ENCODE data around the gene FGF7.
"Not testable (repeated sequence)": the region's sequence is repeated elsewhere in the genome, so short reads cannot be mapped to it uniquely, and the experiment has no call there.

The FGF7 gene

DNA sequence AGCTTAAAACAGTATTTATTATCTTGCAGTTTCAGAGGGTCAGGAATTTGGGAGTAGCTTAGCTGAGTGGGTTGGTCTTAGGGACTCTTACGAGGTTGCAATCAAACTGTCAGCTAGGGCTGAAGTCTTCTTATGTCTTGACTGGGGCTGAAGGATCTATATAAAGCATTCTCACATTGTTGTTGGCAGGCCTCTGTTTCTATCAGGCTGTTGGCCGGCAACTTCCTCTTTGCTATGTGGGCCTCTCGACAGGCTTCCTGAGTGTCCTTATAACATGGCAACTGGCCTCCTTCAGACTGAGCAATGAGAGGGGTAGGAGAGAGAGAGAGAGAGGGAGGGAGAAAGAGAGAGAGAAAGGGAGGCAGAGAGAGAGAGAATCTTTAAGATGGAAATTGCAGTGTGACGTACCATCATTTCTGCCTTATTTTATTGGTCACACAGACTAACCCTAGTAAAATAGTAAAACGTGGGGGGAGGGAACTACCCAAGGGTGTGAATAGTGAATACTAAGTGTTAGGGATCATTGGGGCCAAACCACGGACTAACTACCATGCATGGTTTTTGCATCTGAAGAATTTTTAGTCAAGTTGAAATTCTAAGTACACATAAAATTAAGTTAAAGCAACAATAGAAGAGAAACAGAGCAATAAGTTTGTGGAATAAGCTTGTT lies 16.1 kb downstream of the FGF7 start:
- DNase-seq (ENCODE audit: low read depth in 3 of 3): no peak

GRCh38 chr15:49439678-49440395 lies 16.8 kb downstream of the FGF7 start:
- no peak for DNase-seq (ENCODE audit: low read depth in 3 of 3)

GRCh38 chr15:49441356-49441755 lies 18.3 kb downstream of the FGF7 start:
- no peak for DNase-seq (ENCODE audit: low read depth in 3 of 3)

- DNase-seq (ENCODE audit: low read depth in 3 of 3): no peak
These were observed 18.8 kb downstream of the FGF7 start for GRCh38 chr15:49441816-49442215.

DNA sequence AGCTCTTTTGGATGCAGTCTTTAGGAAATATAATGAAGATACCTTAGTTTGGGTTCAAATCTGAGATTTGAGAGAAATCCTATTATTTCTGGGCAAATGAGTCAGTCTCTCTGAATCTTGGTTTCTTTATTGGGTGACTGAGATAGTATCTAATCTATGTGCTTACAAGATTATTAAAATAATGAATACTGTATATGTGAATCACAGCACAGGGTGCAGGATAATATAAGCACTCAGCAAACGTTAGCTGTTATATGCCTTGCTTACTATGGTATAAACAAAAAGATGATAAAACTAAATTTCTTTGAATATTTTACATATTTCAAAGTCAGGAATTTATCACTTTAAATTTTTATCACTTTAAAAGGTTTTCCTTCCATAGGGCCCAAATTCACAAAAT lies 29.6 kb downstream of the FGF7 start:
- no peak for DNase-seq (ENCODE audit: low read depth in 3 of 3)

GRCh38 chr15:49456166-49456565 lies 33.1 kb downstream of the FGF7 start:
- DNase-seq (ENCODE audit: low read depth in 3 of 3): no peak

- DNase-seq (ENCODE audit: low read depth in 3 of 3): no peak
These were observed 35.1 kb downstream of the FGF7 start for GRCh38 chr15:49458145-49458544.

- no peak for DNase-seq (ENCODE audit: low read depth in 3 of 3)
These were observed 37.4 kb downstream of the FGF7 start for GRCh38 chr15:49460411-49460941.

DNA sequence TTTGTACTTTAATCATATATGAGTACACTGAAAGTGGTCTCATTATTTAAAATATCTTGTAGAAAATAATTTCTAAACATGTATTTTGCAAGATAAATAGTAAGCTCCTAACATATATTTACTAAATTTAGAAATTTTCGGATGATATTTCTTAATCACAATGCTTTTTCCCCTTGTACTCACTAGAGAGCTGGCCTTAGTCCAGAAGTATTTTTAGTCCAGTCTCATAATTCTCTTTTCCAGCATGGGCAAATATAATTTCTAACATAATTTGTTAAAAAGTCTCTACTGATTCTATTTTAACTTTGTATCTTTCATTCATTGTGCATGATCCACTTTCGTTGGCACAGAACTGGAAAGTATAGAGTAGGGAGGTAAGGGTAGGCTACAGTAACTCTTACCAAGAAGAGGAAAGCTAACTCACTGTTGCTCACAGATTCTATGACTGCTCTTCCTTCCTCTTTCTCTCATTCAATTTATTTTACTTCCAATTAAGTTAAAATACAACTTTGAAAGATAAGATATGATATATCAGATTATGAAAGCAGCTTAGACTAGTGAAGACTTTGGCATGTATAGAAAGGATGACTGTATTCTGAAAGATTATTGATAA lies 39.3 kb downstream of the FGF7 start:
- DNase-seq (ENCODE audit: low read depth in 3 of 3): no peak

GRCh38 chr15:49464522-49464921 lies 41.5 kb downstream of the FGF7 start:
- DNase-seq (ENCODE audit: low read depth in 3 of 3): no peak

- no peak for DNase-seq (ENCODE audit: low read depth in 3 of 3)
These were observed 43.1 kb downstream of the FGF7 start for GRCh38 chr15:49466119-49466518.

DNA sequence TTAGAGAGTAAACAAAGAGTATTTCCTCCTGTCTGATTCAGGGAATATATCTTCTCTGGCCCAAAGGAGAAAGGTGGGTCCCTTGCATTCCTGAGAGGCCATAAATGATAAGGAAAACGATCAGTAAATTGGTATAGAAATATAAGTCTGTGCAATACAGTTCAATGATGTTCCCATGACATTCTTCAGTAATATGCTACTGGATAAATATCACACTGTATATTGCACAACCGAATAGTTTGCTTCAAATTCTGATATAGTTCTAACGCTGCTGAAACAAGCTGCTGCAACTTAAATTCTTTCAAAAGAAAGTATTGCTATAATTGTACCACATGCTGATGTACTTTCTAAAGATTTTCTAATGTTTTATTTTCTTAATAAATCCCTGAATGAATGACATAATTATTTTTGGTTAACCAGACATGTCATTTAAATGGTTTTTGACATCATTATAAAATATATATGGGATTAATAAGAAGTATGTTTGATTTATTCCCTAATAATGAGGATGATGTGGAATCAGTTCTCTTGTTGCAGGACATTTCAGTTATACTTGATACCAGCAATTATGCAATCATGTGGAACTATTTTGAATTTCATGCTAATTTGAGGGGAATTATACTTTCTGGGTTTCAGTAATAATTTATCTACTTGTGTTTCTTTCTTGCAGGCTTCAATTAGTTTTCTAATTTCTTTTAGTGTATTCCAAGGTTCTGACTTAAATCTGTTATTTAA lies 44.9 kb downstream of the FGF7 start:
- no peak for DNase-seq (ENCODE audit: low read depth in 3 of 3)

DNA sequence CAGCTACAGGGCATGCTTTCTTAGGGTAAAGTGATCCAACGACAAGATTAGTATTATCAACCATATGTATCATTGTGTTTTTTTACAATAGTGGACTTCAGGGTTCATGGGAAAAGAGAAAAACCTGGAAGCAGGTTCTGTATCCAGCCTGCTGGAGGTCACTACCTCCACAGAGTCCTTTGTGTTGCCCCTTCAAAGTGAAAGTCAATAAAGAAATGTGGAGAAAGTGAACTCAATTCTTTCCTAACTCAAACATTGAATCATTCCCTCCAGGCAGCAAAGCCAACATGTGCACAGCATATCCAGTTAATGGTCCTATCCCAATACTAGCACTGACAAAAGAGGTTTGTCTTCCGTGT lies 45.4 kb downstream of the FGF7 start:
- DNase-seq (ENCODE audit: low read depth in 3 of 3): no peak

GRCh38 chr15:49471248-49471647 lies 48.2 kb downstream of the FGF7 start:
- peak in 1 of 3 experiments; percentile 40 for DNase-seq (ENCODE audit: low read depth in 3 of 3)

DNA sequence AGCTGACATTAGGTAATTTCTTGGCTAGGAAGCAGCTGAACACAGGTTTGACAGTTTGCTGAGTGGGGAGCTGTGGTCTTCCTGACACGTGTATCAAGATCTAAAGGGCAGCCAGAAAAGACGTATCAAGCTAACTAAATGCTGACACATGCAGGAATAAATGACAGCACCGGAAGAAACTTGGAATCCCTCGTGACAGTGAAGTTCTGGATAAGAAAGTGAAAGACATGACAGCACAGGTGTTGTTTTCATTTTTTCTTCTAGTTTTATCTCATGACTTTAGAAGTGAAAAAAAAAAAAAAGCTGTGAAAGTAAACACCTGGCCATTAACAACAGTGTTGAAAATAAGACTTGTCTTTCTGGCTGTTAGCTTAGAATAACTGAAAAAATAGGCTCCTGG lies 48.7 kb downstream of the FGF7 start:
- DNase-seq (ENCODE audit: low read depth in 3 of 3): no peak

- DNase-seq (ENCODE audit: low read depth in 3 of 3): no peak
These were observed 49.3 kb downstream of the FGF7 start for GRCh38 chr15:49472338-49472737.

- no peak for DNase-seq (ENCODE audit: low read depth in 3 of 3)
These were observed 50.0 kb downstream of the FGF7 start for GRCh38 chr15:49473031-49473430.

DNA sequence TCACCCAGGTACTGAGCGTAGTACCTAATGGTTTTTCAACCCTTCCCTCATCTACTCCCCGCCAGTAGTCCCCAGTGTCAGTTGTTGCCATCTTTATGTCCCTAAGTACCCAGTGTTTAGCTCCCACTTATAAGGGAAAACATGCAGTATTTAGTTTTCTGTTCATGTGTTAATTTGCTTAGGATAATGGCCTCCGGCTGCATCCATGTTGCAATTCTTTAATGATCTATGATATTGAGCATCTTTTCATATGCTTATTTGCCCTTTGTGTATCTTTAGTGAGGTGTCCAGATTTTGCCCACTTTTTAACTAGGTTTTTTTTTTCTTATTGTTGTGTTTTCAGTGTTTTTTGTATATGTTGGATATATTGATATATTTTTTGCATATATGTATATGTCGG lies 55.0 kb downstream of the FGF7 start:
- DNase-seq (ENCODE audit: low read depth in 3 of 3): not testable (repeated sequence)

DNA sequence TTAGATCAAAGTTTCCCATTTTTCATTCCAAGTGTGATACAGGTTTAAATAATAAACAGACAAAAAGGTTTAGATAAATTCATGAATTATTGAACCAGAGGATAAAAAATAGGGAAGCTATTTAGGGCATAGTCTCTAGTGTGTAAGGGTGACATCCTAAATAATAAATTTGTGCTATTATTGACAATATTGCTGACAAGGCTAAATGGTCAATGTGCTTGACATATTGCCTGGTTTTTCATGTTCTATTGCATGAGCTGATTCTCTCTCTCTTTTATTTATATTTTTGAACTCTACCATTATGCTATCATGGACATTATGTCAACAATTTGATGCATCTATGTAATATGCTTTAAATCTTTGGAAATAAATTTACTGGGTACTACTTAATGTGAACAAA lies 55.9 kb downstream of the FGF7 start:
- DNase-seq (ENCODE audit: low read depth in 3 of 3): not testable (repeated sequence)

DNA sequence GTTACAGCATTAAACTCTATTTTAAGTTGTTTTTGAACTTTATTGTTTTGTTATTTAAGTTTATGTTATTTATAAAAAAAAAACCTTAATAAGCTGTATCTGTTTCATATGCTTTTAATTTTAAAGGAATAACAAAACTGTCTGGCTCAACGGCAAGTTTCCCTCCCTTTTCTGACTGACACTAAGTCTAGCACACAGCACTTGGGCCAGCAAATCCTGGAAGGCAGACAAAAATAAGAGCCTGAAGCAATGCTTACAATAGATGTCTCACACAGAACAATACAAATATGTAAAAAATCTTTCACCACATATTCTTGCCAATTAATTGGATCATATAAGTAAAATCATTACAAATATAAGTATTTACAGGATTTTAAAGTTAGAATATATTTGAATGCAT lies 62.4 kb downstream of the FGF7 start:
- DNase-seq (ENCODE audit: low read depth in 3 of 3): not testable (repeated sequence)

DNA sequence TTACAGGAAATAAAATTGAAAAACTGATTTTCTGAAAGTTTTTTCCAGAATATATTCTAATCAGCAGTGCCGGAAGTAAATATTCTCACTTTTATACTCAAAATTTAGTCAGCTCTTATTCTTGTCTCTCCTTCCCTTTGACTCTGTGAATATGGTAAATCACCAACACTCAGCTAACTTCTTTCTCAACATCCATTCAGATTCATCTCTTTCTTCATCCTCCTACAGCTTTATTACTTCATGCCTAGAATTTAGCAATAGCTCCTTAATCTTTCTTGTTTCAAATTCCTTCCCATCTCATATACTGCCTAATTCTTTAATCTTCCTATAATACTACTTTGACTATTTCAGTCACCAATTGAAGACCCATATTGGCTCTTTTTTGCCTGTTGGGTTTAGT lies 67.9 kb downstream of the FGF7 start:
- DNase-seq (ENCODE audit: low read depth in 3 of 3): no peak

DNA sequence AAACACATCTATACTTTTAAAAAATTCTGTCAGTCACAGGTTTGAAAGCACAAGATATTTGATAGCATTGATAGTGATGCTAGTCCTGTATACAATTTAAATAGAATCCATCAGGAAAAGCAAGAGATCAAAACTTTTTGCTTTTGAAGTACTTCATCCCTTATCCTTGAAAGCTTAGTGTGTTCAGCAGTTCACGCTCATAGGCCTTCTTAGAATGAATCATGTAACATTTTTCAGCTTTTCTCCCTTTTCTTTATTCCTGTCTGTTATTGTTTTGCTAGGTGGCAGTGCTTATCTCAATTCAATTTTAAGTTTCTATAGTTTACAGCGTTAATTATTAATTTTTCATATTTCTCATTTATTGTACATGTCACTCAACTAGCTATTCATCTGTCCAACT lies 69.1 kb downstream of the FGF7 start:
- DNase-seq (ENCODE audit: low read depth in 3 of 3): no peak
